GM12878 (cell line): ENCODE results near the gene RPS19BP1. TPM values are rescaled to one million over a fixed set of nuclear protein-coding genes. Genes with fewer than 3 reads are reported as not detected.

Experiments
- ATAC-seq: fragments of 200-7000 bp; cut with Tn5 transposase; 3 replicates; pipeline ENCODE4 v1.9.1; 2020; ENCODE audit warnings: mild to moderate bottlenecking, moderate library complexity
- BruUV-seq: library from RNA; stranded (reverse); fragments of 400-500 nt; replicated peaks from 2 replicates; lab custom pipeline; 2021; lab: Mats Ljungman, UMichigan
- CTCF ChIA-PET: fragments of 300-600 bp; sonication (Branson Sonifier 250); formaldehyde crosslinking; extraction: SDS; loops from one replicate; lab custom pipeline; 2021; ENCODE audit warnings: inconsistent platforms; lab: Yijun Ruan, JAX
- POLR2A ChIA-PET: fragments of 350-600 bp; formaldehyde crosslinking; extraction: SDS; loops from one replicate; lab custom pipeline; 2021; ENCODE audit warnings: inconsistent platforms; lab: Charles Lee
- RAD21 ChIA-PET: fragments of 300-600 bp; sonication (Branson Sonifier 250); formaldehyde crosslinking; loops from one replicate; lab custom pipeline; 2023; ENCODE audit warnings: antibody characterized with exemption; ENCODE audit not compliant: unreplicated experiment; lab: Charles Lee
- SMC1A ChIA-PET: fragments of 300-600 bp; sonication (Branson Sonifier 250); formaldehyde crosslinking; loops from one replicate; lab custom pipeline; 2023; ENCODE audit not compliant: unreplicated experiment, uncharacterized antibody; lab: Charles Lee
- DNase-seq: peaks from one replicate; pipeline ENCODE4 v3.0.0-alpha.2; 2011; ENCODE audit warnings: low read depth, low spot score
- FAIRE-seq: peaks from 3 replicates; lab custom pipeline; 2011; peaks lifted over from hg19 to GRCh38; lab: Jason Lieb, UNC
- H2AFZ ChIP-seq: 2 replicates; pipeline ENCODE4 v1.6.0; 2011; ENCODE audit warnings: low read depth, low read length, control low read depth; ENCODE audit not compliant: control insufficient read depth
- H3K27ac ChIP-seq: 2 replicates; pipeline ENCODE4 v1.5.1; 2011; ENCODE audit warnings: control low read depth; ENCODE audit not compliant: control insufficient read depth, insufficient read depth
- H3K27me3 ChIP-seq, 2 experiments: replicated peaks in 1 of 2; 2 replicates each; pipeline versions ENCODE4 v1.6.0 to v1.6.1; 2011; ENCODE audit warnings: low read length in 1 of 2; ENCODE audit not compliant: control insufficient read depth in 2 of 2, insufficient read depth in 2 of 2
- H3K36me3 ChIP-seq, 2 experiments: 2 replicates each; pipeline ENCODE4 v1.5.1; 2011; ENCODE audit warnings: low read length in 1 of 2; ENCODE audit not compliant: control insufficient read depth in 2 of 2, insufficient read depth in 2 of 2
- H3K4me1 ChIP-seq: 2 replicates; pipeline ENCODE4 v1.6.1; 2011; ENCODE audit warnings: mild to moderate bottlenecking, low read length, moderate library complexity, mixed read lengths; ENCODE audit not compliant: control insufficient read depth, insufficient read depth
- H3K4me2 ChIP-seq: 2 replicates; pipeline ENCODE4 v1.6.0; 2011; ENCODE audit warnings: control low read depth; ENCODE audit not compliant: control insufficient read depth, insufficient read depth
- H3K4me3 ChIP-seq: fragments of 200-600 bp; sonication (generic); 2 replicates; pipeline ENCODE4 v1.5.1; 2016
- H3K79me2 ChIP-seq: 2 replicates; pipeline ENCODE4 v1.6.0; 2011; ENCODE audit warnings: low read length; ENCODE audit not compliant: control insufficient read depth, insufficient read depth
- H3K9ac ChIP-seq: 2 replicates; pipeline ENCODE4 v1.8.0; 2011; ENCODE audit warnings: low read length, control low read depth, mixed read lengths; ENCODE audit not compliant: control insufficient read depth, insufficient read depth
- H3K9me3 ChIP-seq: replicated peaks from 3 replicates; pipeline ENCODE4 v1.5.1; 2011; ENCODE audit warnings: mild to moderate bottlenecking, low read length; ENCODE audit not compliant: control insufficient read depth, insufficient read depth
- H4K20me1 ChIP-seq: 2 replicates; pipeline ENCODE4 v1.6.0; 2011; ENCODE audit not compliant: control insufficient read depth, insufficient read depth
- EZH2 ChIP-seq: IDR thresholded peaks from 2 replicates; pipeline ENCODE4 v1.6.1; 2012; ENCODE audit warnings: low read depth, mild to moderate bottlenecking, control low read depth, inconsistent platforms, low read length, borderline replicate concordance; ENCODE audit not compliant: control insufficient read depth
- IKZF2 ChIP-seq, 2 experiments: fragments of 450-650 bp; IDR thresholded peaks; 2 replicates each; pipeline ENCODE4 v1.6.1; 2017; ENCODE audit warnings: mild to moderate bottlenecking in 2 of 2, moderate library complexity in 2 of 2
- MEF2B ChIP-seq: fragments of 450-650 bp; IDR thresholded peaks from 2 replicates; pipeline ENCODE4 v1.6.1; 2018; ENCODE audit warnings: mild to moderate bottlenecking, moderate library complexity; ENCODE audit not compliant: partially characterized antibody, poor library complexity, severe bottlenecking
- PAX5 ChIP-seq: IDR thresholded peaks from 2 replicates; pipeline ENCODE4 v1.6.1; 2011; ENCODE audit warnings: low read depth, low read length, borderline replicate concordance
- RELB ChIP-seq: fragments of 450-650 bp; IDR thresholded peaks from 2 replicates; pipeline ENCODE4 v1.6.1; 2017; ENCODE audit warnings: low read depth, mild to moderate bottlenecking, moderate library complexity
- RFX5 ChIP-seq: IDR thresholded peaks from 2 replicates; pipeline ENCODE4 v1.6.1; 2011; ENCODE audit warnings: low read depth, low read length, improper control_type of control experiment
- TCF3 ChIP-seq: IDR thresholded peaks from 2 replicates; pipeline ENCODE4 v1.6.1; 2012; ENCODE audit warnings: low read depth, mild to moderate bottlenecking, low read length, borderline replicate concordance; ENCODE audit not compliant: insufficient read depth
- USF2 ChIP-seq: IDR thresholded peaks from 2 replicates; pipeline ENCODE4 v1.6.1; 2011; ENCODE audit warnings: low read depth, low read length, improper control_type of control experiment, borderline replicate concordance
- ZBTB40 ChIP-seq: fragments of 450-650 bp; IDR thresholded peaks from 2 replicates; pipeline ENCODE4 v1.6.1; 2016; ENCODE audit warnings: mild to moderate bottlenecking, moderate library complexity, borderline replicate concordance
- ZNF207 ChIP-seq: fragments of 450-650 bp; IDR thresholded peaks from 2 replicates; pipeline ENCODE4 v1.6.1; 2014; ENCODE audit warnings: antibody characterized with exemption, mild to moderate bottlenecking, borderline replicate concordance
- WGBS: methylation state at CpG from one replicate; pipeline ENCODE4 v1.1.6; 2016; ENCODE audit warnings: low lambda C conversion rate; ENCODE audit not compliant: insufficient replicate concordance, insufficient coverage; ENCODE audit errors: missing lambda C conversion rate; 5-methylcytosine and 5-hydroxymethylcytosine counted together
- in situ Hi-C: fragments of 300-500 bp; cut with MboI; formaldehyde crosslinking; loops from 9 replicates; pipeline ENCODE4 v1.14.3; 2018; ENCODE audit warnings: mixed read lengths
- intact Hi-C: fragments of 100-400 bp; cut with micrococcal nuclease; formaldehyde crosslinking; loops from one replicate; pipeline ENCODE4 v1.14.2; 2022; ENCODE audit not compliant: unreplicated experiment
- polyA plus RNA-seq, 11 experiments: library from polyadenylated mRNA; depleted of rRNA in 4 of 11; unstranded in 6 of 11; stranded (reverse) in 5 of 11; fragments of >200 nt; fragmentation: Nextera tagmentation in 4 of 11; fragmentation: Illumina TruSeq in 1 of 11; extraction: Ambion mirVana in 4 of 11; extraction: Trizol in 1 of 11; gene quantifications; 1 replicate in 1 of 11; 2 replicates in 10 of 11; pipeline versions ENCODE4 v1.2.1 to v1.2.3, GENCODE V29; 2011 to 2016; ENCODE audit warnings: inconsistent platforms in 2 of 11, missing spikeins in 2 of 11, low read depth in 1 of 11
- total RNA-seq, 4 experiments: library from RNA; depleted of rRNA in 3 of 4; stranded (reverse); fragments of >200 nt in 3 of 4; fragmentation: Illumina TruSeq in 1 of 4; extraction: Trizol in 1 of 4; gene quantifications; 2 replicates each; pipeline versions ENCODE4 v1.2.1 to v1.2.3, GENCODE V29; 2013 to 2021
- TF ChIP-seq, protein P1 (sequence below): IDR thresholded peaks from 2 replicates; pipeline ENCODE4 v1.6.1; 2012; ENCODE audit warnings: low read depth, low read length, improper control_type of control experiment
- TF ChIP-seq, protein P2 (sequence below): IDR thresholded peaks from 2 replicates; pipeline ENCODE4 v1.6.1; 2012; ENCODE audit warnings: low read depth, low read length, improper control_type of control experiment

Gene RPS19BP1
- total and polyA plus RNA-seq, 10 of the 15 experiments (the other 5 are each of a cell fraction or from before 2014, with no cell fraction given) = 2.7 to 206 (median 78.6) TPM

GRCh38 chr22:39525658-39525975 lies 6.9 kb downstream of the RPS19BP1 start:
- no peak for DNase-seq
- FAIRE-seq = no peak
- in situ Hi-C loops = no loop called here
- Histone ChIP-seq H4K20me1 (peaks cover 29% of the 10 kb centered on the region), H3K9me3 (no peaks in the 10 kb centered on the region), H2AFZ (no peak overlapping the region), H3K36me3 (peaks cover 22 to 23% of the 10 kb centered on the region in 2 experiments; a peak in 3 of 4 replicates), H3K27me3 (no peaks in the 10 kb centered on the region), H3K27ac (no peak overlapping the region), H3K4me1 (peaks cover 54% of the 10 kb centered on the region), H3K9ac (no peak overlapping the region), H3K4me3 (no peak overlapping the region), H3K4me2 (no peak overlapping the region), H3K79me2 (peaks cover 67% of the 10 kb centered on the region)
- POLR2A ChIA-PET = interaction anchor here (1.5 kb wide), 1 partner anchor 29 kb away, joined by 5 read pairs; no protein-coding TSS in a partner anchor
- SMC1A ChIA-PET = no interaction called here
- CTCF ChIA-PET = interaction anchor here (0.7 to 17.8 kb wide), 4 partner anchors 10 to 210 kb away, joined by 3 to 372 read pairs (median 24); partner anchors contain the start of gene MIEF1
- ATAC-seq = no peak
- intact Hi-C loops = no loop called here
- RAD21 ChIA-PET = interaction anchor here (1.3 to 1.4 kb wide), 2 partner anchors 29 to 182 kb away, joined by 3 to 5 read pairs; no protein-coding TSS in a partner anchor
- WGBS = 50% methylated on average over 4 of the region's 4 CpGs
- no TSS peak for BruUV-seq
- TF ChIP-seq ZNF207 = no peak
- TF ChIP-seq, protein P1, sequence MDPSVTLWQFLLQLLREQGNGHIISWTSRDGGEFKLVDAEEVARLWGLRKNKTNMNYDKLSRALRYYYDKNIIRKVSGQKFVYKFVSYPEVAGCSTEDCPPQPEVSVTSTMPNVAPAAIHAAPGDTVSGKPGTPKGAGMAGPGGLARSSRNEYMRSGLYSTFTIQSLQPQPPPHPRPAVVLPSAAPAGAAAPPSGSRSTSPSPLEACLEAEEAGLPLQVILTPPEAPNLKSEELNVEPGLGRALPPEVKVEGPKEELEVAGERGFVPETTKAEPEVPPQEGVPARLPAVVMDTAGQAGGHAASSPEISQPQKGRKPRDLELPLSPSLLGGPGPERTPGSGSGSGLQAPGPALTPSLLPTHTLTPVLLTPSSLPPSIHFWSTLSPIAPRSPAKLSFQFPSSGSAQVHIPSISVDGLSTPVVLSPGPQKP = no peak
- no peak for TF ChIP-seq USF2
- TF ChIP-seq RELB = no peak
- TF ChIP-seq MEF2B = no peak
- TF ChIP-seq IKZF2 (IDR thresholded peaks at IDR 0.05) = no peak
- no peak for TF ChIP-seq EZH2
- TF ChIP-seq TCF3 = no peak
- no peak for TF ChIP-seq PAX5
- no peak for TF ChIP-seq ZBTB40
- TF ChIP-seq, protein P2, sequence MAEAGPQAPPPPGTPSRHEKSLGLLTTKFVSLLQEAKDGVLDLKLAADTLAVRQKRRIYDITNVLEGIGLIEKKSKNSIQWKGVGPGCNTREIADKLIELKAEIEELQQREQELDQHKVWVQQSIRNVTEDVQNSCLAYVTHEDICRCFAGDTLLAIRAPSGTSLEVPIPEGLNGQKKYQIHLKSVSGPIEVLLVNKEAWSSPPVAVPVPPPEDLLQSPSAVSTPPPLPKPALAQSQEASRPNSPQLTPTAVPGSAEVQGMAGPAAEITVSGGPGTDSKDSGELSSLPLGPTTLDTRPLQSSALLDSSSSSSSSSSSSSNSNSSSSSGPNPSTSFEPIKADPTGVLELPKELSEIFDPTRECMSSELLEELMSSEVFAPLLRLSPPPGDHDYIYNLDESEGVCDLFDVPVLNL = no peak
- no peak for TF ChIP-seq RFX5
